ENCODE results near the gene PIP5K1B. TPM values are rescaled to one million over a fixed set of nuclear protein-coding genes. Genes with fewer than 3 reads are reported as not detected.

PIP5K1B gene
- total and polyA plus RNA-seq, 2 of the 13 experiments (the other 11 are each of a cell fraction or from before 2014, with no cell fraction given): 15.8 to 17.5 TPM

- peak; percentile 65; the same call in 1 of the 2 replicates for TF ChIP-seq ZNF792 (CRISPR knock-in tag; IDR thresholded peaks at IDR 0.05)
Observed at GRCh38 chr9:68817079-68817875, 112.2 kb downstream of the PIP5K1B start (continued).

- POLR2A ChIA-PET: no interaction called here
- Histone ChIP-seq H3K79me2 (ENCODE audit: insufficient read depth, low read length) (no peaks in the 10 kb centered on the region), H3K4me3 (replicated peaks in 1 of 3; ENCODE audit: insufficient read depth in 1 of 3, low read depth in 2 of 3, low read length in 3 of 3) (no peak overlapping the region), H3K9ac (ENCODE audit: insufficient read depth, low read depth, low read length) (no peak overlapping the region), H3K27ac (ENCODE audit: extremely low read length, insufficient read depth, low read length) (no peak overlapping the region), H3K4me2 (ENCODE audit: low read depth, low read length) (no peak overlapping the region), H3K9me3 (ENCODE audit: low read length) (no peaks in the 10 kb centered on the region), H3K36me3 (replicated peaks in 1 of 2; ENCODE audit: control insufficient read depth in 1 of 2, insufficient read depth in 2 of 2, low read length in 2 of 2) (peaks cover 0 to 2% of the 10 kb centered on the region in 2 experiments; a peak in 2 of 5 replicates), H2AFZ (ENCODE audit: low read length) (no peak overlapping the region), H3K4me1 (ENCODE audit: insufficient read depth, low read length) (peaks cover 23% of the 10 kb centered on the region), H3K27me3 (ENCODE audit: control insufficient read depth in 1 of 2, insufficient read depth in 2 of 2, low read length in 2 of 2) (no peaks in the 10 kb centered on the region; a peak in 1 of 5 replicates), H4K20me1 (ENCODE audit: insufficient read depth, low read length) (no peaks in the 10 kb centered on the region)
- no peak for ATAC-seq
- no TSS peak for BruUV-seq (replicated peaks)
- intact Hi-C loops (cut with micrococcal nuclease; ENCODE audit: unreplicated experiment) (loop anchor here (5.0 kb wide), 1 partner anchor 37 kb away; a partner anchor contains a TSS), in situ Hi-C loops (cut with HindIII; ENCODE audit: extremely low pct_ligation_motif_present, low pct_unique_long_range_greater_than_20kb) (no loop called here)
- CTCF ChIA-PET (ENCODE audit: low intra/inter-chr PET ratio, low total read pairs): no interaction called here
- no peak for FAIRE-seq
- DNase-seq (ENCODE audit: low spot score): no peak
- WGBS (ENCODE audit: low lambda C conversion rate): 95% methylated on average over 2 of the region's 2 CpGs
- no peak for TF ChIP-seq RFX5 (IDR thresholded peaks at IDR 0.05; ENCODE audit: low read depth, low read length)
- no peak for TF ChIP-seq WIZ (CRISPR knock-in tag; IDR thresholded peaks at IDR 0.05)
- TF ChIP-seq JDP2 (CRISPR knock-in tag; IDR thresholded peaks at IDR 0.05; ENCODE audit: borderline replicate concordance): no peak
- TF ChIP-seq ZNF775 (CRISPR knock-in tag; IDR thresholded peaks at IDR 0.05; ENCODE audit: borderline replicate concordance): no peak
- TF ChIP-seq MBNL3 (CRISPR knock-in tag; conservative IDR thresholded peaks at IDR 0.05): no peak
- TF ChIP-seq NFKB2 (CRISPR knock-in tag; IDR thresholded peaks at IDR 0.05; ENCODE audit: borderline replicate concordance): no peak
- TF ChIP-seq ZNF567 (CRISPR knock-in tag; IDR thresholded peaks at IDR 0.05; ENCODE audit: borderline replicate concordance): no peak
- no peak for TF ChIP-seq HNF4G (IDR thresholded peaks at IDR 0.05; ENCODE audit: borderline replicate concordance, low read depth, low read length)
- TF ChIP-seq HNF4G (CRISPR knock-in tag; IDR thresholded peaks at IDR 0.05; ENCODE audit: borderline replicate concordance, low read depth): no peak
- TF ChIP-seq PRPF4 (IDR thresholded peaks at IDR 0.05; ENCODE audit: low read depth, low read length, poor library complexity, severe bottlenecking): no peak
- TF ChIP-seq ZFP91 (CRISPR knock-in tag; IDR thresholded peaks at IDR 0.05; ENCODE audit: borderline replicate concordance): no peak
- no peak for TF ChIP-seq PAXIP1 (CRISPR knock-in tag; conservative IDR thresholded peaks at IDR 0.05)
- TF ChIP-seq HMG20B (CRISPR knock-in tag; conservative IDR thresholded peaks at IDR 0.05): no peak
- no peak for TF ChIP-seq RFX3 (CRISPR knock-in tag; IDR thresholded peaks at IDR 0.05)
- TF ChIP-seq SRSF9 (IDR thresholded peaks at IDR 0.05; ENCODE audit: borderline replicate concordance, insufficient read depth, low read depth, low read length, poor library complexity, severe bottlenecking): no peak
Observed at GRCh38 chr9:68819065-68819464, 114.0 kb downstream of the PIP5K1B start.
